ENCODE measurements around the gene CCDC159. TPM values are rescaled to one million over a fixed set of nuclear protein-coding genes. Genes with fewer than 3 reads are reported as not detected.

CCDC159 gene
- 1 to 10 TPM; 2.4 to 9.2 (median 4.9) TPM for total RNA-seq
- 1 to 10 TPM; 2.7 to 5.9 (median 5.3) TPM for polyA plus RNA-seq
- long read RNA-seq, donor 1, partial matches to known transcripts: 0 of 1 reads
- long read RNA-seq, donor 1, other reads (novel, unspliced or antisense): 0 of 1 reads
- long read RNA-seq, donor 2: 0 reads

GRCh38 chr19:11346104-11346940 lies at the start of gene CCDC159, which contains the start of gene TMEM205:
CCDC159 (plus strand) TSS chr19:11346519; CDS start chr19:11346607, 88 bp downstream.
TMEM205 (minus strand) TSS chr19:11346268; CDS start chr19:11345619, 649 bp downstream.
- H3K36me3 ChIP-seq (ENCODE audit: insufficient read depth in 1 of 2, low read depth in 1 of 2): peaks cover 0 to 21% of the 10 kb centered on the region in 2 donors
- peak within 1 kb of the TSS; percentile 87 for H3K4me3 ChIP-seq
- no peak for TF ChIP-seq CTCF (IDR thresholded peaks at IDR 0.05)
- WGBS, 3 donors: 0% methylated on average over 50 of the region's 50 CpGs
- intact Hi-C loops (cut with DNase I): no loop called here
- no peaks in the 10 kb centered on the region for H3K9me3 ChIP-seq
- peaks cover 14% of the 10 kb centered on the region for H3K4me1 ChIP-seq
- H3K27me3 ChIP-seq (ENCODE audit: insufficient read depth in 3 of 3, low read length in 2 of 3): no peaks in the 10 kb centered on the region
- peak within 1 kb of the TSS; percentile 76 for H3K27ac ChIP-seq
- DNase-seq (peak; percentile 98 to 99), ATAC-seq (peak; percentile 96 to 97 (median 96))

GRCh38 chr19:11299946-11300810 lies 46.1 kb upstream of the CCDC159 start:
- Histone ChIP-seq H3K36me3 (ENCODE audit: insufficient read depth in 1 of 2, low read depth in 1 of 2) (no peaks in the 10 kb centered on the region), H3K27me3 (ENCODE audit: insufficient read depth in 3 of 3, low read length in 2 of 3) (peaks cover 0 to 6% (median 3%) of the 10 kb centered on the region in 3 donors), H3K27ac (no peak overlapping the region), H3K9me3 (no peaks in the 10 kb centered on the region), H3K4me1 (no peaks in the 10 kb centered on the region), H3K4me3 (no peak overlapping the region)
- intact Hi-C loops (cut with DNase I): loop anchor here in 1 of 2 donors (10.0 kb wide), 1 partner anchor 285 kb away; no protein-coding TSS in a partner anchor
- WGBS, 3 donors: 53 to 61% (median 60%) methylated on average over 8 of the region's 8 CpGs
- ATAC-seq (no peak), DNase-seq (no peak)
- TF ChIP-seq CTCF (IDR thresholded peaks at IDR 0.05): no peak

GRCh38 chr19:11300811-11301120 lies 45.6 kb upstream of the CCDC159 start:
- no peak overlapping the region for H3K27ac ChIP-seq

GRCh38 chr19:11304936-11305335 lies 41.4 kb upstream of the CCDC159 start:
- TF ChIP-seq CTCF (IDR thresholded peaks at IDR 0.05): no peak
- H3K36me3 ChIP-seq (ENCODE audit: insufficient read depth in 1 of 2, low read depth in 1 of 2): no peaks in the 10 kb centered on the region
- peaks cover 0 to 16% (median 3%) of the 10 kb centered on the region in 3 donors for H3K27me3 ChIP-seq (ENCODE audit: insufficient read depth in 3 of 3, low read length in 2 of 3)
- H3K9me3 ChIP-seq: no peaks in the 10 kb centered on the region
- H3K27ac ChIP-seq: no peak overlapping the region
- no peak overlapping the region for H3K4me3 ChIP-seq
- intact Hi-C loops (cut with DNase I): no loop called here
- ATAC-seq (no peak), DNase-seq (no peak)
- H3K4me1 ChIP-seq: no peaks in the 10 kb centered on the region
- WGBS, 3 donors: 79 to 90% (median 82%) methylated on average over 5 of the region's 5 CpGs

More at GRCh38 chr19:11300811-11301120, 45.6 kb upstream of the CCDC159 start:
- Histone ChIP-seq H3K9me3 (no peaks in the 10 kb centered on the region), H3K36me3 (ENCODE audit: insufficient read depth in 1 of 2, low read depth in 1 of 2) (no peaks in the 10 kb centered on the region), H3K4me1 (no peaks in the 10 kb centered on the region), H3K27me3 (ENCODE audit: insufficient read depth in 3 of 3, low read length in 2 of 3) (peaks cover 0 to 4% (median 3%) of the 10 kb centered on the region in 3 donors), H3K4me3 (no peak overlapping the region)
- TF ChIP-seq CTCF (IDR thresholded peaks at IDR 0.05): no peak
- 63 to 68% (median 67%) methylated on average over 11 of the region's 11 CpGs for WGBS, 3 donors
- ATAC-seq (no peak), DNase-seq (no peak)
- intact Hi-C loops (cut with DNase I): no loop called here
